Right lobe of liver (tissue), 4 donors: Measurements from ENCODE around the gene GLRA1.

Experiments
- CTCF ChIP-seq, 4 donors: fragments of 200-600 bp in 3 of 4; fragments of 450-650 bp in 1 of 4; IDR thresholded peaks; one replicate each; pipeline versions ENCODE4 v1.5.1 to v1.8.0; 2016 to 2022; ENCODE audit warnings: antibody characterized with exemption in 4 of 4, mild to moderate bottlenecking in 2 of 4
- POLR2A ChIP-seq: fragments of 450-650 bp; IDR thresholded peaks from one replicate; pipeline ENCODE4 v1.6.1; 2017; ENCODE audit warnings: antibody characterized with exemption, mild to moderate bottlenecking
- donor health status: DM: no; HTN: no; CAD: no.
- donor health status: DM: no; HTN: no; CAD: no.
- donor health status: DM: no; HTN: yes; CAD: no.

- TF ChIP-seq CTCF (IDR thresholded peaks at IDR 0.05), result no peak
- no peak for TF ChIP-seq POLR2A
These were observed 61.7 kb downstream of the GLRA1 start for GRCh38 chr5:151862811-151863472.
